H9 (cell line): ENCODE measurements around the gene EFHD1. TPM values are rescaled to one million over a fixed set of nuclear protein-coding genes. Genes with fewer than 3 reads are reported as not detected.

ENCODE experiments used
- DNase-seq: peaks from one replicate; pipeline ENCODE4 v3.0.0-alpha.2; 2017
- H2AFZ ChIP-seq: one replicate; pipeline ENCODE4 v1.6.1; 2013; ENCODE audit warnings: mild to moderate bottlenecking, low read length, control low read depth, moderate library complexity
- H2AK5ac ChIP-seq: 2 replicates; pipeline ENCODE4 v1.6.1; 2013; ENCODE audit warnings: low read length, control low read depth, mixed read lengths; ENCODE audit not compliant: insufficient read length
- H2BK120ac ChIP-seq: one replicate; pipeline ENCODE4 v1.6.1; 2013; ENCODE audit warnings: low read depth, mild to moderate bottlenecking, low read length, control low read depth, inconsistent platforms; ENCODE audit not compliant: poor library complexity, severe bottlenecking
- H2BK12ac ChIP-seq: 2 replicates; pipeline ENCODE4 v1.6.1; 2013; ENCODE audit warnings: low read length, control low read depth, mixed read lengths, low read depth; ENCODE audit not compliant: insufficient read length
- H2BK15ac ChIP-seq: 2 replicates; pipeline ENCODE4 v1.6.1; 2013; ENCODE audit warnings: low read depth, low read length, control low read depth
- H2BK20ac ChIP-seq: one replicate; pipeline ENCODE4 v1.6.1; 2013; ENCODE audit warnings: low read depth, mild to moderate bottlenecking, low read length, control low read depth, inconsistent platforms; ENCODE audit not compliant: poor library complexity, severe bottlenecking
- H2BK5ac ChIP-seq: 2 replicates; pipeline ENCODE4 v1.6.1; 2013; ENCODE audit warnings: low read length, control low read depth, mixed read lengths; ENCODE audit not compliant: insufficient read length
- H3K14ac ChIP-seq: 2 replicates; pipeline ENCODE4 v1.6.1; 2013; ENCODE audit warnings: low read length, control low read depth; ENCODE audit not compliant: insufficient read depth
- H3K18ac ChIP-seq: 2 replicates; pipeline ENCODE4 v1.6.1; 2013; ENCODE audit warnings: low read depth, mild to moderate bottlenecking, mixed read lengths, low read length, control low read depth; ENCODE audit not compliant: insufficient read length
- H3K23ac ChIP-seq: 2 replicates; pipeline ENCODE4 v1.6.1; 2013; ENCODE audit warnings: low read length, control low read depth, mixed read lengths, low read depth; ENCODE audit not compliant: insufficient read length
- H3K23me2 ChIP-seq: 2 replicates; pipeline ENCODE4 v1.6.1; 2013; ENCODE audit warnings: low read depth, mild to moderate bottlenecking, mixed read lengths, low read length, control low read depth; ENCODE audit not compliant: insufficient read length, poor library complexity, severe bottlenecking
- H3K27ac ChIP-seq: 2 replicates; pipeline ENCODE4 v1.5.1; 2013; ENCODE audit warnings: low read length, control low read depth, mixed read lengths, low read depth; ENCODE audit not compliant: insufficient read length
- H3K27me3 ChIP-seq: 2 replicates; pipeline ENCODE4 v1.6.1; 2013; ENCODE audit warnings: low read length, control low read depth, inconsistent platforms; ENCODE audit not compliant: insufficient read depth
- H3K4ac ChIP-seq: 2 replicates; pipeline ENCODE4 v1.6.1; 2013; ENCODE audit warnings: low read depth, mild to moderate bottlenecking, control low read depth, inconsistent platforms, low read length, moderate library complexity
- H3K4me1 ChIP-seq: 2 replicates; pipeline ENCODE4 v1.6.1; 2013; ENCODE audit warnings: low read length, control low read depth, inconsistent platforms; ENCODE audit not compliant: insufficient read depth
- H3K4me2 ChIP-seq: 2 replicates; pipeline ENCODE4 v1.6.1; 2013; ENCODE audit warnings: low read length, control low read depth, mixed read lengths; ENCODE audit not compliant: insufficient read length, insufficient read depth
- H3K56ac ChIP-seq: 2 replicates; pipeline ENCODE4 v1.6.1; 2013; ENCODE audit warnings: low read depth, mild to moderate bottlenecking, mixed read lengths, low read length, control low read depth; ENCODE audit not compliant: insufficient read length
- H3K79me1 ChIP-seq: 2 replicates; pipeline ENCODE4 v1.6.1; 2013; ENCODE audit warnings: low read depth, mild to moderate bottlenecking, moderate library complexity, low read length, control low read depth, inconsistent platforms; ENCODE audit not compliant: insufficient read depth, poor library complexity, severe bottlenecking
- H3K79me2 ChIP-seq: 2 replicates; pipeline ENCODE4 v1.6.1; 2013; ENCODE audit warnings: low read length, control low read depth, inconsistent platforms; ENCODE audit not compliant: insufficient read depth
- H3K9ac ChIP-seq: 2 replicates; pipeline ENCODE4 v1.6.1; 2013; ENCODE audit warnings: low read length, control low read depth, mixed read lengths; ENCODE audit not compliant: insufficient read length; ENCODE audit errors: extremely low read depth
- H3K9me3 ChIP-seq: one replicate; pipeline ENCODE4 v1.6.1; 2013; ENCODE audit warnings: low read depth, low read length, inconsistent platforms; ENCODE audit not compliant: control insufficient read depth
- H3T11ph ChIP-seq: one replicate; pipeline ENCODE4 v1.6.1; 2013; ENCODE audit warnings: mild to moderate bottlenecking, low read length, control low read depth, inconsistent platforms
- H4K20me1 ChIP-seq: one replicate; pipeline ENCODE4 v1.6.1; 2013; ENCODE audit not compliant: control insufficient read depth, insufficient read length, insufficient read depth
- H4K5ac ChIP-seq: 2 replicates; pipeline ENCODE4 v1.6.1; 2013; ENCODE audit warnings: low read depth, mild to moderate bottlenecking, mixed read lengths, low read length, control low read depth; ENCODE audit not compliant: insufficient read length
- H4K8ac ChIP-seq: replicated peaks from 2 replicates; pipeline ENCODE4 v1.6.1; 2013; ENCODE audit warnings: low read length, control low read depth, mixed read lengths, low read depth; ENCODE audit not compliant: insufficient read length
- H4K91ac ChIP-seq: 2 replicates; pipeline ENCODE4 v1.6.1; 2013; ENCODE audit warnings: low read depth, mild to moderate bottlenecking, moderate library complexity, mixed read lengths, low read length, control low read depth; ENCODE audit not compliant: insufficient read length
- H3K27ac Mint-ChIP-seq, 3 experiments: 2 replicates in 2 of 3; 3 replicates in 1 of 3; pipeline ENCODE4 v1.8.0; 2020 to 2021; ENCODE audit warnings: mixed read lengths in 3 of 3, mild to moderate bottlenecking in 1 of 3, moderate library complexity in 1 of 3
- H3K27me3 Mint-ChIP-seq: 2 replicates; pipeline ENCODE4 v1.8.0; 2021; ENCODE audit warnings: low read depth, mild to moderate bottlenecking, moderate library complexity, mixed read lengths
- H3K36me3 Mint-ChIP-seq, 3 experiments: 2 replicates in 2 of 3; 3 replicates in 1 of 3; pipeline ENCODE4 v1.8.0; 2020 to 2021; ENCODE audit warnings: low read depth in 3 of 3, mixed read lengths in 3 of 3; ENCODE audit not compliant: insufficient read depth in 1 of 3
- H3K4me1 Mint-ChIP-seq, 2 experiments: 2 replicates each; pipeline ENCODE4 v1.8.0; 2020; ENCODE audit warnings: mixed read lengths in 2 of 2
- H3K4me3 Mint-ChIP-seq, 2 experiments: 2 replicates in 1 of 2; 3 replicates in 1 of 2; pipeline ENCODE4 v1.8.0; 2020 to 2021; ENCODE audit warnings: mild to moderate bottlenecking in 2 of 2, mixed read lengths in 2 of 2, moderate library complexity in 1 of 2
- H3K9me3 Mint-ChIP-seq, 2 experiments: 2 replicates in 1 of 2; 3 replicates in 1 of 2; pipeline ENCODE4 v1.8.0; 2020; ENCODE audit warnings: mild to moderate bottlenecking in 2 of 2, mixed read lengths in 2 of 2, moderate library complexity in 1 of 2
- WGBS: extraction: QIAGEN DNeasy Blood & Tissue Kit; methylation state at CpG from one replicate; pipeline ENCODE4 v1.1.7; 2013; ENCODE audit warnings: missing lambda C conversion rate, low lambda C conversion rate, mixed read lengths; ENCODE audit not compliant: insufficient read length; ENCODE audit errors: extremely low coverage; 5-methylcytosine and 5-hydroxymethylcytosine counted together
- total RNA-seq: library from RNA; stranded (reverse); gene quantifications from 2 replicates; pipeline ENCODE4 v1.2.1, GENCODE V29; 2021
- TF ChIP-seq, protein P1 (sequence below): fragments of 200-600 bp; sonication (generic); conservative IDR thresholded peaks from 3 replicates; pipeline ENCODE4 v1.8.0; 2021; ENCODE audit warnings: antibody characterized with exemption, mild to moderate bottlenecking

Gene EFHD1
- total RNA-seq, 1 experiment from 2014 or later, result 2.8 TPM

DNA sequence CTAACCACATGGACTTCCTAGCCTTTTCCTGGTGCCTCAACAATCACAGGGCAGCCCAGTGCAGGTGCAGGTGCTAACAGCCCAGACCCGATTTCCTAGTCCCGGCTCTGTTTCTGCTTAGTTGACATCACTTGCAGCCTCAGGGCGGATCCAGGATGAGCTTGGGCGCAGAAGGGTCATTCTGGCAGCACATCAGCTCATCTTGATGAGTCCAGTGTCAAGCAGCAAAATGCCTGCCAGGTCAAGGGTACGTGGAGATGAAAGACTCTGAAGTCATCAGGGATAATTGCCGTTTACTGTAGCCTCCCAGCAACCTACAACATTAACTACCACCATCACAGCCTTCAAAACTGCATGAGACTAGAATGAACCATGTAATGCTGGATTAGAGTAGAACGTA is 39.4 kb upstream of the EFHD1 start:
- DNase-seq, result no peak
- H3K27me3 Mint-ChIP-seq, result no peaks in the 10 kb centered on the region
- H3K4me1 Mint-ChIP-seq, result peaks cover 9 to 16% of the 10 kb centered on the region in 2 experiments
- Histone ChIP-seq H3K18ac (no peak overlapping the region), H3K14ac (no peak overlapping the region), H2AFZ (no peak overlapping the region), H3K27ac (no peak overlapping the region), H3K23me2 (no peaks in the 10 kb centered on the region), H3K56ac (no peak overlapping the region), H2BK5ac (no peak overlapping the region), H3K27me3 (no peaks in the 10 kb centered on the region), H2BK20ac (no peak overlapping the region), H3T11ph (no peak overlapping the region), H3K4me1 (no peaks in the 10 kb centered on the region), H2BK15ac (no peak overlapping the region), H2AK5ac (no peak overlapping the region), H2BK120ac (no peak overlapping the region), H4K8ac (no peak overlapping the region), H3K79me1 (no peaks in the 10 kb centered on the region), H4K5ac (no peak overlapping the region), H4K20me1 (peaks cover 3% of the 10 kb centered on the region), H3K79me2 (no peaks in the 10 kb centered on the region), H2BK12ac (no peak overlapping the region), H3K4me2 (no peak overlapping the region), H3K23ac (no peak overlapping the region), H3K4ac (no peak overlapping the region), H4K91ac (no peak overlapping the region), H3K9ac (no peak overlapping the region), H3K9me3 (no peaks in the 10 kb centered on the region)
- peaks cover 0 to 12% of the 10 kb centered on the region in 2 experiments; a peak in 3 of 5 replicates for H3K9me3 Mint-ChIP-seq
- TF ChIP-seq, protein P1, sequence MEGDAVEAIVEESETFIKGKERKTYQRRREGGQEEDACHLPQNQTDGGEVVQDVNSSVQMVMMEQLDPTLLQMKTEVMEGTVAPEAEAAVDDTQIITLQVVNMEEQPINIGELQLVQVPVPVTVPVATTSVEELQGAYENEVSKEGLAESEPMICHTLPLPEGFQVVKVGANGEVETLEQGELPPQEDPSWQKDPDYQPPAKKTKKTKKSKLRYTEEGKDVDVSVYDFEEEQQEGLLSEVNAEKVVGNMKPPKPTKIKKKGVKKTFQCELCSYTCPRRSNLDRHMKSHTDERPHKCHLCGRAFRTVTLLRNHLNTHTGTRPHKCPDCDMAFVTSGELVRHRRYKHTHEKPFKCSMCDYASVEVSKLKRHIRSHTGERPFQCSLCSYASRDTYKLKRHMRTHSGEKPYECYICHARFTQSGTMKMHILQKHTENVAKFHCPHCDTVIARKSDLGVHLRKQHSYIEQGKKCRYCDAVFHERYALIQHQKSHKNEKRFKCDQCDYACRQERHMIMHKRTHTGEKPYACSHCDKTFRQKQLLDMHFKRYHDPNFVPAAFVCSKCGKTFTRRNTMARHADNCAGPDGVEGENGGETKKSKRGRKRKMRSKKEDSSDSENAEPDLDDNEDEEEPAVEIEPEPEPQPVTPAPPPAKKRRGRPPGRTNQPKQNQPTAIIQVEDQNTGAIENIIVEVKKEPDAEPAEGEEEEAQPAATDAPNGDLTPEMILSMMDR, result no peak
- no peak overlapping the region for H3K4me3 Mint-ChIP-seq
- no CpG with 5 or more reads among the region's 7 CpGs for WGBS
- peaks cover 0 to 14% (median 5%) of the 10 kb centered on the region in 3 experiments; a peak in 4 of 7 replicates for H3K36me3 Mint-ChIP-seq
- H3K27ac Mint-ChIP-seq, result no peak overlapping the region
